Urothelium cell line (cell line): Measurements from ENCODE around the gene LTBP2.
"Not testable (repeated sequence)": the region's sequence is repeated elsewhere in the genome, so short reads cannot be mapped to it uniquely, and the experiment has no call there.

ENCODE experiments used
- DNase-seq: peaks from one replicate; pipeline ENCODE4 v3.0.0; 2011; ENCODE audit warnings: low spot score, mixed read lengths
- FAIRE-seq: peaks from 2 replicates; lab custom pipeline; 2011; peaks lifted over from hg19 to GRCh38; lab: Jason Lieb, UNC

Gene LTBP2

DNA sequence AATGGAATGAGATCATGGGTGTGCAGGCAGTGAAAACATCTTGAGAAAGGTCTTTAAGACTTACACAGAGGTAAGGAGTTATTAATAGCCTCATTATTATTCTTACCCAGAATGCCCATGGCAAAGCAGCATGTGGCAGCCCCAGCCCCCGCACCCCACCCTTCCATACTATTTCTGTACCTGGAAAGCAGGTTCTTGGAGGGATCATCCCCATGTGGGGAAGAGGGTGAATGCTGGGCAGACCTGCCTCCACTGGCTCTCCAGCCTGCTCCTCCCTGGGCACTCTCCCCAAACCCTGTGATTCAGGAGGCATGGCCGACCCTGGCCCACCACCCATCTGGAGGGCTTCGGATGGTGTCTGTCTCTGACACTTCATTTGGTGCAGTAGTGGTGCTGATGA lies 147.3 kb downstream of the LTBP2 start:
- no peak for FAIRE-seq

GRCh38 chr14:74463697-74464096 lies 148.3 kb downstream of the LTBP2 start:
- no peak for DNase-seq
- FAIRE-seq = no peak

More for the DNA sequence above, 147.3 kb downstream of the LTBP2 start:
- DNase-seq = no peak

DNA sequence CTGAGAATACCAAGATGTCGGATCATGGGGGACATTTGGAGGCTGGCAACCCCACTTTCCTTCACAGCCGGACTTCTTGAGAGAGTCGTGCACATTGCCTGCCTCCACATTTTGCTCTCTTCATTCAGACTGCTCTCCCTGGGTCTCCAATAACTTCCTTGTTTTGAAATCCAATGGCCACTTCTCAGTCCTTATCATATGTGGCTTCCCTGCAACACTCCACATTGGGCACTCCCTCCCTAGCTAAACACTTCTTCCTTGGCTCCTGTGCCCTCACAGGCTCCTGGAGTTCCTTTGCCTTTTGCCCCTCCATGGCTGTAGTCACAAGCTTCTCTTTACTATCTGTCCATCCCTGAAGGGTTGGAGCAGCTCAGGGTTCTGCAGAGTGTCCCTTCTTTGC lies 149.0 kb downstream of the LTBP2 start:
- no peak for FAIRE-seq
- DNase-seq = no peak

DNA sequence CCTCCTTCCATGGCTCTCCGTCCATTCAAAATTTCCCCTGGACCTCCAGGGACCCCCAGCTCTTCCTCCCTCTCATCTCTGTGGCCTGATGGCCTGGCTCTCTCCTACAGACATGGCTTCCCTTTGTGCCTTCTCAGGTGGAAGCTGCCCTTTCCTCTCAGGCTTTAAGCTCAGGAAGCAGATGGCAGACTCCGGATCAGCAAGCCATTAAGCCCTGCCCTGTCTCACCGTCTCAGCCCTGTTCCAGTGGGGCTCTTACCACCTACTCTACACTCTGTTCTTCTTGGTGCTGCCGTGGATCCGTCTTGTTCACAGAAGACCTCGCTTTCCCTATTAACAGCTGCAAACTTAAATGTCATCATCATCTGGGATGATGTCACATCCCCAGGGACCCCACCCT lies 152.1 kb downstream of the LTBP2 start:
- DNase-seq = no peak
- FAIRE-seq = no peak

- FAIRE-seq (peak; percentile 30), DNase-seq (peak; percentile 87)
These were observed 152.6 kb downstream of the LTBP2 start for GRCh38 chr14:74459289-74459946.

DNA sequence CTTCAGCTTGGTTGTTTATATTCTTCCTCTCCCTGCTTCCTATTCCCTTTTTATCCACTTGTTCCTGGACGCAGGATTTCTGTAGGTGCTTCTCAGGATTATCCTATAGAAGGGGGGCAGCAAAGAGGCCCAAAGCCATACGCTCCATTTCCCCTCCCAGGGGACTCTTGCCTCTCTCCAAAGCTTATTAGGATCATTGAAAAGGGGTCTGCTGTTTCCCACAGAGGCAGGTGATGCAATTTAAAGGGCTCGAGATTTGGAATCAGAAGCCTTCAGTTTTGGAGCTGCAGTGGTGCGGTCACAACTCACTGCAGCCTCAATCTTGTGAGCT lies 154.5 kb downstream of the LTBP2 start:
- FAIRE-seq = no peak
- no peak for DNase-seq

GRCh38 chr14:74456684-74457564 lies 155.1 kb downstream of the LTBP2 start:
- no peak for FAIRE-seq
- no peak for DNase-seq

- FAIRE-seq, DNase-seq: not testable (repeated sequence)
These were observed 157.6 kb downstream of the LTBP2 start for GRCh38 chr14:74454397-74454796.
